Caco-2 (cell line): Measurements from ENCODE around the gene LEUTX. TPM values are rescaled to one million over a fixed set of nuclear protein-coding genes. Genes with fewer than 3 reads are reported as not detected.
"Not testable (repeated sequence)": the region's sequence is repeated elsewhere in the genome, so short reads cannot be mapped to it uniquely, and the experiment has no call there.

Source experiments
- BruUV-seq: library from RNA; stranded (reverse); fragments of 400-500 nt; replicated peaks from 2 replicates; lab custom pipeline; 2021; lab: Mats Ljungman, UMichigan
- CTCF ChIA-PET: fragments of 300-600 bp; sonication (Branson Sonifier 250); formaldehyde crosslinking; loops from one replicate; lab custom pipeline; 2022; ENCODE audit warnings: antibody characterized with exemption; lab: Charles Lee
- POLR2A ChIA-PET: fragments of 300-600 bp; sonication (Branson Sonifier 250); formaldehyde crosslinking; loops from one replicate; lab custom pipeline; 2022; ENCODE audit warnings: antibody characterized with exemption; lab: Charles Lee
- DNase-seq, 2 experiments: peaks; one replicate each; pipeline versions ENCODE4 v3.0.0 to v3.0.0-alpha.2; 2020 to 2022
- H3K27me3 ChIP-seq: replicated peaks from 2 replicates; pipeline ENCODE4 v1.6.0; 2011; ENCODE audit warnings: low read length; ENCODE audit not compliant: control insufficient read depth, insufficient read depth
- H3K36me3 ChIP-seq: 2 replicates; pipeline ENCODE4 v1.5.1; 2011; ENCODE audit warnings: low read length; ENCODE audit not compliant: control insufficient read depth, insufficient read depth
- H3K4me1 ChIP-seq: fragments of 250-450 bp; sonication (Bioruptor Pico); 2 replicates; pipeline ENCODE4 v1.5.1; 2020; ENCODE audit warnings: mild to moderate bottlenecking
- H3K4me3 ChIP-seq: 2 replicates; pipeline ENCODE4 v1.5.1; 2011; ENCODE audit warnings: low read depth, mild to moderate bottlenecking, control low read depth, low read length
- H3K9me3 ChIP-seq: fragments of 250-450 bp; sonication (Bioruptor Pico); 2 replicates; pipeline ENCODE4 v1.5.1; 2020; ENCODE audit warnings: mild to moderate bottlenecking, moderate library complexity
- H3K27ac Mint-ChIP-seq: one replicate; pipeline ENCODE4 v1.8.0; 2022; ENCODE audit warnings: mixed read lengths; ENCODE audit not compliant: unreplicated experiment
- H3K27me3 Mint-ChIP-seq: one replicate; pipeline ENCODE4 v1.8.0; 2022; ENCODE audit warnings: mixed read lengths; ENCODE audit not compliant: insufficient read depth, unreplicated experiment
- H3K36me3 Mint-ChIP-seq: one replicate; pipeline ENCODE4 v1.8.0; 2022; ENCODE audit warnings: mild to moderate bottlenecking, mixed read lengths; ENCODE audit not compliant: insufficient read depth, unreplicated experiment
- H3K4me1 Mint-ChIP-seq: one replicate; pipeline ENCODE4 v1.8.0; 2022; ENCODE audit warnings: low read depth, mixed read lengths; ENCODE audit not compliant: unreplicated experiment
- H3K4me3 Mint-ChIP-seq: one replicate; pipeline ENCODE4 v1.8.0; 2022; ENCODE audit warnings: mild to moderate bottlenecking, moderate library complexity, mixed read lengths; ENCODE audit not compliant: unreplicated experiment
- H3K9me3 Mint-ChIP-seq: one replicate; pipeline ENCODE4 v1.8.0; 2022; ENCODE audit warnings: mixed read lengths; ENCODE audit not compliant: unreplicated experiment
- CTCF ChIP-seq, 2 experiments: fragments of 200-600 bp in 1 of 2; IDR thresholded peaks; 1 replicate in 1 of 2; 2 replicates in 1 of 2; pipeline versions ENCODE4 v1.5.1 to v1.8.0; 2011 to 2022; ENCODE audit warnings: antibody characterized with exemption in 1 of 2, control low read depth in 1 of 2, inconsistent platforms in 1 of 2, low read depth in 1 of 2, low read length in 1 of 2, mild to moderate bottlenecking in 1 of 2, moderate library complexity in 1 of 2; ENCODE audit not compliant: insufficient read depth in 1 of 2, severe bottlenecking in 1 of 2, unreplicated experiment in 1 of 2
- intact Hi-C: fragments of 100-400 bp; cut with micrococcal nuclease; formaldehyde crosslinking; loops from one replicate; pipeline ENCODE4 v1.10.0; 2022; ENCODE audit not compliant: unreplicated experiment
- total RNA-seq: library from RNA; stranded (reverse); gene quantifications from 2 replicates; pipeline ENCODE4 v1.2.3, GENCODE V29; 2022

The LEUTX gene
- total RNA-seq, 1 experiment from 2014 or later: not detected

- Mint-ChIP-seq H3K27me3 (no peaks in the 10 kb centered on the region), H3K4me1 (no peaks in the 10 kb centered on the region), H3K36me3 (no peaks in the 10 kb centered on the region), H3K27ac (no peak overlapping the region), H3K9me3 (peaks cover 6% of the 10 kb centered on the region), H3K4me3 (no peak overlapping the region)
- no peaks in the 10 kb centered on the region for H3K27me3 ChIP-seq
- ChIA-PET CTCF (no interaction called here), POLR2A (no interaction called here)
- no peak for TF ChIP-seq CTCF (IDR thresholded peaks at IDR 0.05; ENCODE audit: insufficient read depth in 1 of 2, low read depth in 1 of 2, low read length in 1 of 2, severe bottlenecking in 1 of 2, unreplicated experiment in 1 of 2)
- H3K36me3 ChIP-seq: no peaks in the 10 kb centered on the region
- intact Hi-C loops: no loop called here
- no peak for DNase-seq
- no peaks in the 10 kb centered on the region for H3K4me1 ChIP-seq
- H3K9me3 ChIP-seq: peaks cover 3% of the 10 kb centered on the region; the same call in 1 of the 2 replicates
- no TSS peak for BruUV-seq
- no peak overlapping the region for H3K4me3 ChIP-seq
Measured at GRCh38 chr19:39813264-39813993, 34.8 kb downstream of the LEUTX start.

GRCh38 chr19:39814111-39814510 lies 35.5 kb downstream of the LEUTX start:
- BruUV-seq, H3K4me1 Mint-ChIP-seq, CTCF ChIA-PET, POLR2A ChIA-PET, H3K36me3 Mint-ChIP-seq, H3K9me3 ChIP-seq, DNase-seq, H3K4me3 ChIP-seq, H3K27me3 ChIP-seq, H3K27ac Mint-ChIP-seq, H3K36me3 ChIP-seq, H3K4me1 ChIP-seq, H3K27me3 Mint-ChIP-seq, H3K9me3 Mint-ChIP-seq, intact Hi-C loops, H3K4me3 Mint-ChIP-seq: not testable (repeated sequence)

- no peaks in the 10 kb centered on the region for H3K36me3 ChIP-seq
- Mint-ChIP-seq H3K4me3 (no peak overlapping the region), H3K36me3 (no peaks in the 10 kb centered on the region), H3K9me3 (no peaks in the 10 kb centered on the region), H3K27ac (no peak overlapping the region), H3K4me1 (no peaks in the 10 kb centered on the region), H3K27me3 (no peaks in the 10 kb centered on the region)
- no TSS peak for BruUV-seq
- H3K27me3 ChIP-seq: no peaks in the 10 kb centered on the region
- no peaks in the 10 kb centered on the region for H3K9me3 ChIP-seq
- no peak overlapping the region for H3K4me3 ChIP-seq
- DNase-seq: no peak
- POLR2A ChIA-PET: no interaction called here
- no peak for TF ChIP-seq CTCF (IDR thresholded peaks at IDR 0.05; ENCODE audit: insufficient read depth in 1 of 2, low read depth in 1 of 2, low read length in 1 of 2, severe bottlenecking in 1 of 2, unreplicated experiment in 1 of 2)
- H3K4me1 ChIP-seq: no peaks in the 10 kb centered on the region
- CTCF ChIA-PET: no interaction called here
- intact Hi-C loops: no loop called here
Measured at GRCh38 chr19:39814595-39814994, 35.9 kb downstream of the LEUTX start.
